HEK293 (cell line): ENCODE data around the gene NAA25.

ENCODE experiments used
- CTCF ChIA-PET: fragments of 350-600 bp; formaldehyde crosslinking; extraction: SDS; loops from one replicate; lab custom pipeline; 2021; ENCODE audit warnings: antibody characterized with exemption; lab: Yijun Ruan, JAX
- POLR2A ChIA-PET: fragments of 300-600 bp; formaldehyde crosslinking; extraction: SDS; loops from one replicate; lab custom pipeline; 2020; ENCODE audit warnings: antibody characterized with exemption, inconsistent platforms; lab: Yijun Ruan, JAX
- H3K27ac ChIP-seq: fragments of 200-500 bp; sonication (Bioruptor generic); 2 replicates; pipeline ENCODE4 v1.5.1; 2014; ENCODE audit warnings: low read depth, low read length, control low read depth, inconsistent platforms; ENCODE audit errors: extremely low read depth
- H3K36me3 ChIP-seq, 2 experiments: fragments of 200-500 bp in 1 of 2; sonication (Bioruptor generic) in 1 of 2; 1 replicate in 1 of 2; 2 replicates in 1 of 2; pipeline ENCODE4 v1.5.1; 2014 to 2017; ENCODE audit warnings: inconsistent platforms in 2 of 2, low read length in 2 of 2; ENCODE audit not compliant: control insufficient read depth in 2 of 2, insufficient read depth in 1 of 2
- H3K4me1 ChIP-seq: fragments of 200-500 bp; sonication (Bioruptor generic); 2 replicates; pipeline ENCODE4 v1.5.1; 2014; ENCODE audit warnings: mild to moderate bottlenecking, low read length, inconsistent platforms; ENCODE audit not compliant: control insufficient read depth, insufficient read depth
- H3K4me3 ChIP-seq: 2 replicates; pipeline ENCODE4 v1.5.1; 2011; ENCODE audit warnings: low read depth, mild to moderate bottlenecking, control low read depth, low read length, moderate library complexity
- H3K9me3 ChIP-seq: fragments of 200-500 bp; sonication (Bioruptor generic); 2 replicates; pipeline ENCODE4 v1.5.1; 2014; ENCODE audit warnings: low read depth, low read length, inconsistent platforms; ENCODE audit not compliant: control insufficient read depth, insufficient read depth
- BCL11A ChIP-seq: fragments of 450-650 bp; formaldehyde crosslinking; IDR thresholded peaks from 2 replicates; pipeline ENCODE4 v1.5.1; 2016; ENCODE audit warnings: low read depth, missing biosample characterization, missing genetic modification characterization
- HOXD13 ChIP-seq: sonication (generic); formaldehyde crosslinking; IDR thresholded peaks from 2 replicates; pipeline ENCODE4 v1.8.0; 2022; ENCODE audit warnings: missing genetic modification reagents, borderline replicate concordance
- KLF16 ChIP-seq: fragments of 450-650 bp; formaldehyde crosslinking; IDR thresholded peaks from 2 replicates; pipeline ENCODE4 v1.5.1; 2017; ENCODE audit warnings: missing biosample characterization, missing genetic modification characterization
- MYNN ChIP-seq: fragments of 450-650 bp; formaldehyde crosslinking; IDR thresholded peaks from 2 replicates; pipeline ENCODE4 v1.5.1; 2016; ENCODE audit warnings: missing biosample characterization, missing genetic modification characterization, borderline replicate concordance
- OVOL3 ChIP-seq: fragments of 450-650 bp; formaldehyde crosslinking; IDR thresholded peaks from 2 replicates; pipeline ENCODE4 v1.5.1; 2016; ENCODE audit warnings: missing biosample characterization, missing genetic modification characterization
- PRDM1 ChIP-seq: fragments of 450-650 bp; formaldehyde crosslinking; IDR thresholded peaks from 2 replicates; pipeline ENCODE4; 2016; ENCODE audit warnings: missing biosample characterization, missing genetic modification characterization
- RBAK ChIP-seq: fragments of 450-650 bp; formaldehyde crosslinking; IDR thresholded peaks from 2 replicates; pipeline ENCODE4 v1.5.1; 2016; ENCODE audit warnings: missing biosample characterization, missing genetic modification characterization
- SETDB1 ChIP-seq: IDR thresholded peaks from one replicate; pipeline ENCODE4 v1.6.1; 2017; ENCODE audit warnings: mild to moderate bottlenecking, low read length, moderate library complexity, mixed read lengths; ENCODE audit not compliant: insufficient read length
- ZBTB17 ChIP-seq: fragments of 450-650 bp; formaldehyde crosslinking; IDR thresholded peaks from 2 replicates; pipeline ENCODE4 v1.5.1; 2016; ENCODE audit warnings: missing biosample characterization, missing genetic modification characterization
- ZBTB20 ChIP-seq: fragments of 450-650 bp; formaldehyde crosslinking; IDR thresholded peaks from 2 replicates; pipeline ENCODE4 v1.5.1; 2016; ENCODE audit warnings: missing biosample characterization, missing genetic modification characterization
- ZBTB21 ChIP-seq: fragments of 450-650 bp; formaldehyde crosslinking; IDR thresholded peaks from 2 replicates; pipeline ENCODE4 v1.5.1; 2017; ENCODE audit warnings: missing biosample characterization, missing genetic modification characterization
- ZBTB48 ChIP-seq: fragments of 450-650 bp; formaldehyde crosslinking; IDR thresholded peaks from 2 replicates; pipeline ENCODE4 v1.5.1; 2016; ENCODE audit warnings: missing biosample characterization, missing genetic modification characterization
- ZFP41 ChIP-seq: fragments of 450-650 bp; formaldehyde crosslinking; IDR thresholded peaks from 2 replicates; pipeline ENCODE4 v1.5.1; 2016; ENCODE audit warnings: missing biosample characterization, missing genetic modification characterization, borderline replicate concordance
- ZNF133 ChIP-seq: fragments of 450-650 bp; formaldehyde crosslinking; IDR thresholded peaks from 2 replicates; pipeline ENCODE4 v1.5.1; 2016; ENCODE audit warnings: missing biosample characterization, missing genetic modification characterization
- ZNF138 ChIP-seq: fragments of 450-650 bp; formaldehyde crosslinking; IDR thresholded peaks from 2 replicates; pipeline ENCODE4 v1.5.1; 2016; ENCODE audit warnings: missing biosample characterization, missing genetic modification characterization, borderline replicate concordance
- ZNF16 ChIP-seq: fragments of 450-650 bp; formaldehyde crosslinking; IDR thresholded peaks from 2 replicates; pipeline ENCODE4 v1.5.1; 2016; ENCODE audit warnings: low read depth, missing biosample characterization, missing genetic modification characterization
- ZNF175 ChIP-seq: fragments of 450-650 bp; formaldehyde crosslinking; IDR thresholded peaks from 2 replicates; pipeline ENCODE4 v1.5.1; 2016; ENCODE audit warnings: missing biosample characterization, missing genetic modification characterization
- ZNF221 ChIP-seq: fragments of 450-650 bp; formaldehyde crosslinking; IDR thresholded peaks from 2 replicates; pipeline ENCODE4 v1.5.1; 2017; ENCODE audit warnings: missing biosample characterization, missing genetic modification characterization, borderline replicate concordance
- ZNF266 ChIP-seq: fragments of 450-650 bp; formaldehyde crosslinking; IDR thresholded peaks from 2 replicates; pipeline ENCODE4 v1.5.1; 2016; ENCODE audit warnings: missing biosample characterization, missing genetic modification characterization, low read depth
- ZNF280D ChIP-seq: fragments of 450-650 bp; formaldehyde crosslinking; IDR thresholded peaks from 2 replicates; pipeline ENCODE4 v1.5.1; 2016; ENCODE audit warnings: missing biosample characterization, missing genetic modification characterization
- ZNF341 ChIP-seq: fragments of 450-650 bp; formaldehyde crosslinking; IDR thresholded peaks from 2 replicates; pipeline ENCODE4; 2016; ENCODE audit warnings: low read depth, missing biosample characterization, missing genetic modification characterization
- ZNF416 ChIP-seq: fragments of 450-650 bp; formaldehyde crosslinking; IDR thresholded peaks from 2 replicates; pipeline ENCODE4 v1.5.1; 2016; ENCODE audit warnings: missing biosample characterization, missing genetic modification characterization
- ZNF426 ChIP-seq: fragments of 450-650 bp; formaldehyde crosslinking; IDR thresholded peaks from 2 replicates; pipeline ENCODE4 v1.5.1; 2017; ENCODE audit warnings: missing biosample characterization, missing genetic modification characterization, mild to moderate bottlenecking, inconsistent platforms, moderate library complexity
- ZNF513 ChIP-seq: fragments of 450-650 bp; IDR thresholded peaks from 2 replicates; pipeline ENCODE4 v1.5.1; 2018; ENCODE audit warnings: missing biosample characterization, missing genetic modification characterization
- ZNF558 ChIP-seq: fragments of 450-650 bp; formaldehyde crosslinking; IDR thresholded peaks from 2 replicates; pipeline ENCODE4 v1.5.1; 2016; ENCODE audit warnings: missing biosample characterization, missing genetic modification characterization
- ZNF600 ChIP-seq: fragments of 450-650 bp; formaldehyde crosslinking; IDR thresholded peaks from 2 replicates; pipeline ENCODE4 v1.5.1; 2016; ENCODE audit warnings: missing biosample characterization, missing genetic modification characterization
- ZNF664 ChIP-seq: fragments of 450-650 bp; formaldehyde crosslinking; IDR thresholded peaks from 2 replicates; pipeline ENCODE4 v1.5.1; 2016; ENCODE audit warnings: missing biosample characterization, missing genetic modification characterization
- ZNF707 ChIP-seq: fragments of 450-650 bp; formaldehyde crosslinking; IDR thresholded peaks from 2 replicates; pipeline ENCODE4 v1.5.1; 2016; ENCODE audit warnings: missing biosample characterization, missing genetic modification characterization
- ZNF791 ChIP-seq: fragments of 450-650 bp; formaldehyde crosslinking; IDR thresholded peaks from 2 replicates; pipeline ENCODE4 v1.5.1; 2016; ENCODE audit warnings: missing biosample characterization, missing genetic modification characterization
- ZSCAN30 ChIP-seq: fragments of 450-650 bp; IDR thresholded peaks from 2 replicates; pipeline ENCODE4 v1.5.1; 2018; ENCODE audit warnings: missing biosample characterization, mild to moderate bottlenecking, missing genetic modification characterization, moderate library complexity
- TF ChIP-seq, protein P1 (sequence below): fragments of 450-650 bp; formaldehyde crosslinking; IDR thresholded peaks from 2 replicates; pipeline ENCODE4 v1.5.1; 2016; ENCODE audit warnings: missing biosample characterization, missing genetic modification characterization

The NAA25 gene

GRCh38 chr12:112107306-112108201 is 1.0 kb downstream of the NAA25 start:
- peak overlapping the region; percentile 95 for H3K27ac ChIP-seq
- H3K36me3 ChIP-seq, result peaks cover 14 to 29% of the 10 kb centered on the region in 2 experiments; a peak in 2 of 3 replicates
- peak overlapping the region; percentile 88 for H3K4me3 ChIP-seq
- H3K4me1 ChIP-seq, result peaks cover 18% of the 10 kb centered on the region
- POLR2A ChIA-PET, result interaction anchor here (0.8 to 5.9 kb wide), 6 partner anchors 9 to 95 kb away, joined by 3 to 53 read pairs (median 8); partner anchors contain the start of genes ERP29, TMEM116 and TRAFD1
- H3K9me3 ChIP-seq, result no peaks in the 10 kb centered on the region
- CTCF ChIA-PET, result interaction anchor here (0.7 kb wide), 1 partner anchor 140 kb away, joined by 9 read pairs; no protein-coding TSS in a partner anchor
- no peak for TF ChIP-seq ZBTB48 (tag by site-specific recombination)
- TF ChIP-seq, protein P1, sequence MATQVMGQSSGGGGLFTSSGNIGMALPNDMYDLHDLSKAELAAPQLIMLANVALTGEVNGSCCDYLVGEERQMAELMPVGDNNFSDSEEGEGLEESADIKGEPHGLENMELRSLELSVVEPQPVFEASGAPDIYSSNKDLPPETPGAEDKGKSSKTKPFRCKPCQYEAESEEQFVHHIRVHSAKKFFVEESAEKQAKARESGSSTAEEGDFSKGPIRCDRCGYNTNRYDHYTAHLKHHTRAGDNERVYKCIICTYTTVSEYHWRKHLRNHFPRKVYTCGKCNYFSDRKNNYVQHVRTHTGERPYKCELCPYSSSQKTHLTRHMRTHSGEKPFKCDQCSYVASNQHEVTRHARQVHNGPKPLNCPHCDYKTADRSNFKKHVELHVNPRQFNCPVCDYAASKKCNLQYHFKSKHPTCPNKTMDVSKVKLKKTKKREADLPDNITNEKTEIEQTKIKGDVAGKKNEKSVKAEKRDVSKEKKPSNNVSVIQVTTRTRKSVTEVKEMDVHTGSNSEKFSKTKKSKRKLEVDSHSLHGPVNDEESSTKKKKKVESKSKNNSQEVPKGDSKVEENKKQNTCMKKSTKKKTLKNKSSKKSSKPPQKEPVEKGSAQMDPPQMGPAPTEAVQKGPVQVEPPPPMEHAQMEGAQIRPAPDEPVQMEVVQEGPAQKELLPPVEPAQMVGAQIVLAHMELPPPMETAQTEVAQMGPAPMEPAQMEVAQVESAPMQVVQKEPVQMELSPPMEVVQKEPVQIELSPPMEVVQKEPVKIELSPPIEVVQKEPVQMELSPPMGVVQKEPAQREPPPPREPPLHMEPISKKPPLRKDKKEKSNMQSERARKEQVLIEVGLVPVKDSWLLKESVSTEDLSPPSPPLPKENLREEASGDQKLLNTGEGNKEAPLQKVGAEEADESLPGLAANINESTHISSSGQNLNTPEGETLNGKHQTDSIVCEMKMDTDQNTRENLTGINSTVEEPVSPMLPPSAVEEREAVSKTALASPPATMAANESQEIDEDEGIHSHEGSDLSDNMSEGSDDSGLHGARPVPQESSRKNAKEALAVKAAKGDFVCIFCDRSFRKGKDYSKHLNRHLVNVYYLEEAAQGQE (tag by site-specific recombination), result peak; percentile 50; the same call in 1 of the 2 replicates
- 0 out of 2 replicates have a peak, but pooled peaks have one; percentile 23 for TF ChIP-seq KLF16
- no peak for TF ChIP-seq ZNF138 (tag by site-specific recombination)
- TF ChIP-seq ZNF266 (tag by site-specific recombination), result no peak
- no peak for TF ChIP-seq ZNF133 (tag by site-specific recombination)
- TF ChIP-seq ZNF707, result no peak
- TF ChIP-seq HOXD13 (CRISPR knock-in tag), result no peak
- no peak for TF ChIP-seq ZBTB21 (tag by site-specific recombination)
- TF ChIP-seq ZNF341 (tag by site-specific recombination), result peak; percentile 34; the same call in 1 of the 2 replicates
- peak; percentile 84 for TF ChIP-seq PRDM1
- no peak for TF ChIP-seq ZNF175 (tag by site-specific recombination)
- no peak for TF ChIP-seq BCL11A (tag by site-specific recombination)
- TF ChIP-seq ZFP41 (tag by site-specific recombination), result no peak
- TF ChIP-seq ZNF791 (tag by site-specific recombination), result no peak
- TF ChIP-seq OVOL3 (tag by site-specific recombination), result no peak
- no peak for TF ChIP-seq ZNF280D (tag by site-specific recombination)
- no peak for TF ChIP-seq ZSCAN30 (tag by site-specific recombination)
- TF ChIP-seq ZNF221 (tag by site-specific recombination), result no peak
- TF ChIP-seq ZNF558 (tag by site-specific recombination), result no peak
- peak; percentile 95 for TF ChIP-seq ZNF664 (tag by site-specific recombination)
- TF ChIP-seq ZBTB17, result peak; percentile 73
- no peak for TF ChIP-seq MYNN
- TF ChIP-seq RBAK (tag by site-specific recombination), result no peak
- TF ChIP-seq ZNF600 (tag by site-specific recombination), result 0 out of 2 replicates have a peak, but pooled peaks have one; percentile 69
- peak; percentile 16; the same call in 1 of the 2 replicates for TF ChIP-seq ZBTB20
- TF ChIP-seq ZNF513, result no peak
- TF ChIP-seq ZNF426, result no peak
- no peak for TF ChIP-seq ZNF416 (tag by site-specific recombination)
- no peak for TF ChIP-seq SETDB1
- no peak for TF ChIP-seq ZNF16
